K562 (cell line): ENCODE results near the gene HOXC5. TPM values are rescaled to one million over a fixed set of nuclear protein-coding genes. Genes with fewer than 3 reads are reported as not detected.

Source experiments
- C11orf30 ChIP-seq: fragments of 450-650 bp; IDR thresholded peaks from 2 replicates; pipeline ENCODE4 v1.6.1; 2016; ENCODE audit warnings: low read depth, mild to moderate bottlenecking
- HDAC3 ChIP-seq: fragments of 450-650 bp; IDR thresholded peaks from 2 replicates; pipeline ENCODE4 v1.6.1; 2018; ENCODE audit warnings: borderline replicate concordance, mild to moderate bottlenecking, moderate library complexity; ENCODE audit not compliant: partially characterized antibody
- L3MBTL2 ChIP-seq: fragments of 450-650 bp; IDR thresholded peaks from 2 replicates; pipeline ENCODE4 v1.6.1; 2016; ENCODE audit warnings: mild to moderate bottlenecking, moderate library complexity
- MGA ChIP-seq: fragments of 450-650 bp; IDR thresholded peaks from 2 replicates; pipeline ENCODE4 v1.6.1; 2016; ENCODE audit warnings: mild to moderate bottlenecking, moderate library complexity
- MYC ChIP-seq, 2 experiments: fragments of 250-450 bp in 1 of 2; sonication (Bioruptor Pico) in 1 of 2; IDR thresholded peaks; 2 replicates each; pipeline versions ENCODE4 v1.5.1 to v1.6.1; 2012 to 2021; ENCODE audit warnings: low read depth in 2 of 2, borderline replicate concordance in 1 of 2, improper control_type of control experiment in 1 of 2, low read length in 1 of 2, mild to moderate bottlenecking in 1 of 2, moderate library complexity in 1 of 2
- SMARCC2 ChIP-seq: fragments of 450-650 bp; IDR thresholded peaks from 2 replicates; pipeline ENCODE4 v1.6.1; 2017; ENCODE audit warnings: antibody characterized with exemption, moderate library complexity, mild to moderate bottlenecking, low read depth
- SNAPC5 ChIP-seq: fragments of 250-450 bp; sonication (Bioruptor Pico); IDR thresholded peaks from 2 replicates; pipeline ENCODE4 v1.8.0; 2021; ENCODE audit warnings: moderate library complexity, mild to moderate bottlenecking, inconsistent platforms
- ZNF197 ChIP-seq: fragments of 200-800 bp; sonication (Bioruptor generic); IDR thresholded peaks from 2 replicates; pipeline ENCODE4 v1.6.1; 2016; ENCODE audit warnings: low read depth, missing genetic modification characterization, missing compliant biosample characterization
- ZNF217 ChIP-seq: sonication (generic); formaldehyde crosslinking; IDR thresholded peaks from 2 replicates; pipeline ENCODE4 v1.8.0; 2022; ENCODE audit warnings: mild to moderate bottlenecking, missing genetic modification reagents
- ZNF644 ChIP-seq: fragments of 200-800 bp; sonication (Bioruptor generic); IDR thresholded peaks from 2 replicates; pipeline ENCODE4 v1.6.1; 2016; ENCODE audit warnings: low read depth, missing genetic modification characterization, missing compliant biosample characterization
- polyA plus RNA-seq, 8 experiments: library from polyadenylated mRNA; depleted of rRNA in 4 of 8; stranded (reverse) in 5 of 8; unstranded in 3 of 8; fragments of >200 nt; fragmentation: Nextera tagmentation in 2 of 8; fragmentation: Illumina TruSeq in 1 of 8; extraction: Ambion mirVana in 2 of 8; extraction: Trizol in 1 of 8; gene quantifications; 2 replicates each; pipeline versions ENCODE4 v1.2.1 to v1.2.3, GENCODE V29; 2011 to 2014; ENCODE audit warnings: inconsistent platforms in 1 of 8, missing spikeins in 1 of 8
- total RNA-seq, 7 experiments: library from RNA; depleted of rRNA in 6 of 7; stranded (reverse); fragments of >200 nt in 6 of 7; fragmentation: Illumina TruSeq in 2 of 7; extraction: Trizol in 2 of 7; gene quantifications; 2 replicates each; pipeline versions ENCODE4 v1.2.1 to v1.2.3, GENCODE V29; 2011 to 2021; ENCODE audit warnings: low replicate concordance in 1 of 7

Gene HOXC5
- total and polyA plus RNA-seq, 9 of the 15 experiments (the other 6 are each of a cell fraction or from before 2014, with no cell fraction given): 0.10 to 0.44 (median 0.18) TPM; not detected in 4

- TF ChIP-seq MGA (no peak), SMARCC2 (no peak), ZNF217 (no peak), L3MBTL2 (no peak), ZNF644 (tag) (no peak), MYC (IDR thresholded peaks at IDR 0.05; ENCODE audit: low read depth, low read length) (no peak), MYC (CRISPR knock-in tag; IDR thresholded peaks at IDR 0.05; ENCODE audit: borderline replicate concordance, low read depth) (no peak), ZNF197 (CRISPR knock-in tag) (no peak), SNAPC5 (no peak), HDAC3 (no peak), C11orf30 (no peak)
- TF ChIP-seq, all 486 proteins: peak for 0
Measured at GRCh38 chr12:54031480-54031879, 1.4 kb upstream of the HOXC5 start (continued).
